Head of caudate nucleus (tissue), 42 donors: ENCODE data around the gene SH3PXD2A.
A peak's percentile ranks its signal among the peaks of the same experiment; 100 is the strongest.
"Not testable (repeated sequence)": the region's sequence is repeated elsewhere in the genome, so short reads cannot be mapped to it uniquely, and the experiment has no call there.

ENCODE experiments used
- DNase-seq, 42 donors: peaks; one replicate each; pipeline versions ENCODE4 v3.0.0 to v3.0.0-alpha.2; 2020 to 2021; ENCODE audit warnings: mixed read lengths in 7 of 42
- intact Hi-C: fragments of 100-400 bp; cut with DNase I; formaldehyde crosslinking; loops from one replicate; pipeline ENCODE4 v1.15.0; 2022

The SH3PXD2A gene

DNA sequence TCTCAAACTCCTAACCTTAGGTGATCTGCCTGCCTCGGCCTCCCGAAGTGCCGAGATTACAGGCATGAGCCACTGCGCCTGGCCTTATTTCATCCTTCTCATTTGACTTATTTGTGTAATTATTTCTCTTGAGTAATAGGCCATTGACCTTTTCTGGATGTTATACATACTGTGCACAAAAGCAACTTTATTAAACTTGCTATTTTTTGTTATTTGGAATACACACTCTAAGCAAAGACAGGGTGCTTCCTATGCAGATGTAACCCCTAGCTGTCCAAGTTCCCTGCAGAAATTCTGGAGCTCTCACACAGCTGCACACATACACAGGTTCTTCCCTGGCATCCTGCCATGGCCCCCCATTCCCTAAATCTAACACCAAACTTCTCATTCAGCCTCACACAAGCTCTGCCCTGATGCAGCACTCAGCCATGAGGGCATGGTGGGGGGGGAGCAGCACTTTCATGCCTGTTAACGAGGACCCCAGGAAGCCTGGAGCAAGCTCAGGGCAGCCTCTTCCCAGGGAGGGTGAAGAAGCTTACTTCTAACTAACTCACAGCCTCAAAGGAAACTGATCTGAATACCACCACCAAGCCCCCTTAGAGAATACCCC lies 33.2 kb downstream of the SH3PXD2A start:
- no peak for DNase-seq
- intact Hi-C loops: no loop called here

DNA sequence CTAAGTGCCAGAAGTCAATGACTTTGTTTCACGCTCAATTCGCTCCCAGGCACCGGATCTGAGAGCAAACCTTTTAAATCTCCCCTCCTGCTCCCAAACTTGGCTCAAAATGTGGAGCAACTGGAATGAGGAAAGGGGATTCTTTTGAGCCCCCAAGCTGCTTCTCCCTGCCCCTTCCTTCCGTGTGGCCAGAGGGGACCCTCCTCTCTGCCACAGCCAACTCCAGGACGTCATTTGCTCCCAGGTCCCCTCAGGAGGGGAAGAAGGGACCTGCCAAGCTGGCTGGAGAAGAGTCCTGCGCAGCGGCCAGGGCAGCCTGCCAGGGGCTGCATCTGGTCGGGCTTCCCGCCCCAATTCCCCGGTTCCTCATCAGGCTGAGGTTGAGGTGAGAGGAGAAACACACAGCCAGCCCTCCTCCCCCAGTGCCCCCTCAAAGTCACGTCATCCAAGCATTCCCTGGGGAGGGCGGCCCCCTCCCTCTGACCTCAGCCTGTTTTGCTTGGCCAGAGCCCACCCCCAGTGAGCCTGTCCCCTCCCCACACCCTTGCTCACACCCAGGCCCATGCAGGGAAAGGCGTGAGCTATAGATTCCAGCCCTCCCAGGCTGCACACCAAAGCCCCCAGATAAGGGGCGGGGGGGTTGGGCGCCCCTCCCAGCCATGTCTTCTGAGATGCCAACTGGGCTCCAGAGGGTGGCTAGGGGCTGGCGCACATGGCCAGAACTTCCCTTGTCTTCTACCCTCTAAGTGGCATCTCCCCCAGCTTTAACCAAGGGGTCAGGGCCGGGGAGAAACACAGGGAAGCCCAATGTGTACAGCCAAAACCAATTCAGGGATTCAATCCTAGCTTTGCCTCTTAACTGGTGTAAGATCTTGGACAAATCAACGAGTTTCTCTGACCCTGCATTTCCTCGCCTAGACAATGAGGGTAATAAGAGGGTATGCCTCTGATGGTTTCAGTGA lies 35.0 kb downstream of the SH3PXD2A start:
- DNase-seq: peak in 4 of 42 donors; percentile 13 to 41 (median 27)
- intact Hi-C loops: no loop called here

DNA sequence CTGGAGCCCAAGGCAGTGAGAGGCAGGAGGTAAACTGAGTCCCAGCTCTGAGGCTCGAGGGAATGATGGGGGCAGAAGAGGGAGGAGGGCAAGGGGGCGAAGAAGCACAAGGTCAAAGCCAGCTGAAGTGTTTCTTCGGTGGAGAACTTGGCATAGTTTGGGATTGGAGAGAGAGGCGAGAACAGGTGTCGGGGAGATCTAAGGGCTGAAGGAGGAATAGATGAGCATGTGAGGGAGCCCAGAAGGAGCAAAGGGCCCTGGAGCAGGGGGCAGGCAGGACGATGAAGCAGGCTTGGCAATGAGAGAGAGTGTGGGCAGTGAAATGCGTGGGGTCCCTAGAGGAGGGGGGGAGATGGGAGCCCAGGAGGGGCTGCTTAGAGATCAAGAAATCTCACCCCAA lies 35.9 kb downstream of the SH3PXD2A start:
- intact Hi-C loops: no loop called here
- DNase-seq: no peak

DNA sequence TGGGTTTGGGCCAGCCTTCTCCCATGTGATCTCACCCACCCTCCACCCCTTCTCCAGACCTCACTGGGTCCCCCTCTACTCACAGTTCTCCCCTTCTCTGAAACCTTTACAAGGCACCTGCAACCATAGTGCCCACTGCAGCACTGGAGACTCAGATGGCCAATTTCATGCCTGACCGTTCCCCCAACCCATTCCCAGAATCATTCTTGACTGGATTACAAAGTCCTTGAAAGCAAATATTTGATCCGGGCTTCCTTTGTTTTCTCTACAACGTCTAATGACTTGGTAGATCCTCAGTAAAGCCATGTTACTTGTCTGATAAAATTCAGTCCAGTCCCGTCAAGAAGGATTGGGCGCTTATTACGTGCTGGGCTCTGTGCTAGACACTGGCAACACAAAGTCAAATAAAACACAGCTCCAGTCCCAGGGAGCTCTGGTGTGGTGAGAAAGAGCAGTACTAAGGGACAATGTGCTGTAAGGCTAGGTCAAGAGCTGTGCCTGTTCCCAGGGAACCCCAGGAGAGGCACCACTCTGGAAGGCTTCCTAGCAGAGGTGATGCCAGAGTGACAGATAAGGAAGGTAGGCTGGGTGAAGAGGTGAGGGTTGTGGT lies 36.5 kb downstream of the SH3PXD2A start:
- no peak for DNase-seq

DNA sequence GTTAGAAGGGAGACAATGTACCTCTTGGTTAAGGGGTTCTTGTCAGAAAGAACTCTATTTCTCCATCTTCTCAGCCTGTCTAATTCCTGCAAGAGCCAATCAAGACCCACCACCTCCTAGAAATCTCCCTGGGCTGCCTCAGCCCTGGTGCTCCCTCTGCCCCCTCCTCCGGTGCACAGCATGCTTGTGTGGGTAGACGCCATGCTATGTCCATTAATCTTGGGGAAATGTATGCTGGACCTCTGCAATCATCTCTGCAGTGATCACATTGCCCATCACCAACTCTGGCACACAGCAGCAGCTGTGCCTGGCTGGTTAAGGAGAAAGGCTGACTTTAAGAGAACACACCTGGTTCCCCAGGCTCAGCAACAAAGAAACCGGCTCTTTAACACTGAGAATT lies 37.3 kb downstream of the SH3PXD2A start:
- no peak for DNase-seq
- intact Hi-C loops: no loop called here

More for the DNA sequence above, 36.5 kb downstream of the SH3PXD2A start:
- intact Hi-C loops: no loop called here

DNA sequence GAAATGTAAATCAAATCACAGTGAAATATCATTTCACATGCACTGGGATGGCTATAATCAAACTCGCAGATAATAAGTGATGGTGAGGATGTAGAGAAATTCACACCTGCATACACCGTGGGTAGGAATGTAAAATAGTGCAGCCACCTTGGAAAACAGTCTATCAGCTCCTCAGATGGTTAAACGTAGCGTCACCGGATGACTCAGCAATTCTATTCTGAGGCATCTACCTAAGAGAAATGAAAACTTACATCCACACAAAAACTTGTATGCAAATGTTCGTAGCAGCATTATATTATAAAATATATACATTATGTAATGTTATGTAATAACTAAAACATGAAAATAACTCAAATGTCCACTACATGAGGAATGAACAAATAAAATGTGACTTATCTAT lies 38.9 kb downstream of the SH3PXD2A start:
- DNase-seq: peak in 26 of 42 donors; percentile 12 to 82 (median 48)
- intact Hi-C loops: no loop called here

DNA sequence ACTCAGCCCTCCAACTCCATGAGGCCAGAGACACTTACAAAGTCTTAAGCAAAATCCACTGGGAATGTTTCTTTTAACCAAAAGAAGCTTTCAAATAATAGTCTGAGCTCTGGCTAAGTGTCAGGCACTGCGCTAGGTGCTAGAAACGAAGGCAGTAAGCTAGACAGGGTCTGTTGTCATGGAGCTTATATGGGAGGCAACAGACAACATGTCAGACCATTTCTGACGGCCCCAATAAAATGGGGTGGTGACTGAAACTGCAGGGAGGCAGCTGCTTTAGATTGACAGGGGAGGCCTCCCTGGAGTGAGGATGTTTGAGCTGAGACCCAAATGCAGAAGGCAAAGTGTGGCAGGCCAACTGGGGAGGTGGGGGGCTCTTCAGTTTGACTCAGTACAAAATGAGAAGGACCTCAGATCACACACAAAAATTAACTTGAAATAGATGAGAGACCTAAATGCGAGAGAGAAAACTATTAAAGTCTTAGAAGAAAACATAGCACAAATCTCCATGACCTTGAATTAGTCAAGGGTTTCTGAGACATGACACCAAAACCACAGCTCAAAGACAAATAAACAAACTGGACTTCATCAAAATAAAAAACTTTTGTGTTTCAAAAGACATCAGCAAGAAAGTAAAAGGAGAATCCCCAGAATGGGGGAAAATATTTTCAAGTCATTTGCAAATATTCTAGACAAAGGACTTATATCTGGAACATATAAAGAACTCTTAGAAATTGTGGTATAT lies 40.6 kb downstream of the SH3PXD2A start:
- intact Hi-C loops: no loop called here
- no peak for DNase-seq

DNA sequence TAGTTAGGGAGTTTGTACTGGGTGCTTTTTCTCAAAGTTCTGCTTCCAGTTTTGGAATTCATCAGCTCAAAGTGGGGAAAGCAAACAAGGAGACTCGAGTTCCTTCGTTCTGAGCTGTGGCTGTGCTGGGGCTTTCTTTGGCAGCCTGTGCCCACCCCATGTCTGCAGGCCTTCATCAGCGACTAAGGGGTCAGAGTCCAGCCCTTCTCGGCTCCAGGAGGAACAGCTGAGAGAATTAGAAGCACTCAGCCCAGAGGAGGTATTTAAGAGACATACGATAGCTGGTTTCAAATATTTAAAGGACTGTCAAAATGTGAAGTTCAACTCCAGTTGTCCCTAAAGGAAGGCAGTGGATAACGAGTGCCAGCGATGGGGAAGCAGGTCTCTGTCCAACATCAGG lies 41.3 kb downstream of the SH3PXD2A start:
- no peak for DNase-seq
- intact Hi-C loops: no loop called here

DNA sequence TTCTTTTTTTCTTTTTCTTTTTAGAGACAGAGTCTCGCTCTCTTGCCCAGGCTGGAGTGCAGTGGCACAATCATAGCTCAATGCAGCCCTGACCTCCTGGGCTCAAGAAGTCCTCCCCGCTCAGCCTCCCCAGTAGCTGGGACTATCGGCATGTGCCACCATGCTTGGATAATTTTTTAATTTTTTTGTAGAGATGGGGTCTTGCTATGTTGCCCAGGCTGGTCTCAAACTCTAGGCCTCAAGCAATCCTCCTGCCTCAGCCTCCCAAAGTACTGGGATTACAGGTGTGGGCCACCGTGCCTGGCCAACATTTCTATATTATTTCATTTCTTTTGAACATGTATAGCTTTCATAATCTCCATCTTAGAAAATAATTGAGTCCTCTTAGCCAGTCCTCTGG lies 42.1 kb downstream of the SH3PXD2A start:
- DNase-seq, intact Hi-C loops: not testable (repeated sequence)

DNA sequence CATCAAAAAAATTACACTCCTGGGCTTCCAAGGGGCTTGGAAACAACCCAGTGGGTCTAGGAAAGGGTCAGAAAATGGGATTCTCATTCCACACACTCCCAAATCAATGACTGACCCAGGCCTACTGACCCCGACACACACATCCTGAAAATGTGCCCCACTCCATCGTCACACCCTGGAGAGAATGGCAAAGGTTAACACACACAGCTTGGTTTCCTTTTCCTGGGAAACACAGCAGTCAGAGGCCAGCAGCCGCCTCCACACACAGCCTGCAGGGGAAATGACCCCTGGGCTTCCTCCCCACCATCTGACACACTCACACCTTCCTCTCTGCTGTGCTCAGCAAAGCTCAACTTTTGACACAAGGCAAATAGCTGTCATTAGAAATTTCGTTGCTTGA lies 42.9 kb downstream of the SH3PXD2A start:
- no peak for DNase-seq
- intact Hi-C loops: no loop called here

DNA sequence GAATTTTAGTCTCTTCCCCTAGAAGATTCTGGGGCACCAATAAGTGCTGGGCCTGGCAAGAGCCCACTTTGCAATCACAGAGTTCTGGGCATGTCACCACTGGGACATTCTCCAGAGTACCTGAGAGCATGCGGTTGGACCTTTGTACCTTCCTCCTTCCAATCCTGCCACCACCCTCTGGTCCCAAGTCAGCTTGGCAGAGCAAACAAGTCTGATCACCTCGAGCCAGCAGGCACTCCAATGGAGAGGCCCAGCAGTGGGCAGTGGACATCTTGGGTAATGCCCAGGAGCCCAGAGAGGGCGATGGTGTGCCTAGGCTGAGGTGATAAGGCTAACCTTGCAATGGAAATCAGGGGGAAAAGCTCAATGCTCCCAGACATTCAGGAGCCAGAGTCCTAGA lies 43.4 kb downstream of the SH3PXD2A start:
- intact Hi-C loops: no loop called here
- no peak for DNase-seq

DNA sequence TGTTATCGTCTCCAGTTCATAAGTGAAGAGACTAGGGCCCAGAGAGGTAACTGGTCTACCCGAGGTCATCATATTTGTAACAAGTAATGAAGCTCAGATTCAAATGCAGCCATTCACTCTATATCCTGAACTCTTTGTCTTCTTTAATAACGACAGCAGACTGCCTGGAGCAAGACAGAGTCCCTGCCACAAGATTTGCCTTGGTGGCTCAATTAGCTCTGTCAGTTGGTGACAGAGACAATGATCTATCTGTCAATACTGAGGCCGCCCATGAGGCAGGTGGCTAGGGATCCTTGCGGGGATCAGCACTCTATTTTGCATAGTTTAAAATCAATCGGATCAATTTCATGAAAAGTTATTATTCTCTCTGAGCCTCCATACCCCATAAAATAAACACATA lies 43.9 kb downstream of the SH3PXD2A start:
- DNase-seq: no peak
- intact Hi-C loops: no loop called here

DNA sequence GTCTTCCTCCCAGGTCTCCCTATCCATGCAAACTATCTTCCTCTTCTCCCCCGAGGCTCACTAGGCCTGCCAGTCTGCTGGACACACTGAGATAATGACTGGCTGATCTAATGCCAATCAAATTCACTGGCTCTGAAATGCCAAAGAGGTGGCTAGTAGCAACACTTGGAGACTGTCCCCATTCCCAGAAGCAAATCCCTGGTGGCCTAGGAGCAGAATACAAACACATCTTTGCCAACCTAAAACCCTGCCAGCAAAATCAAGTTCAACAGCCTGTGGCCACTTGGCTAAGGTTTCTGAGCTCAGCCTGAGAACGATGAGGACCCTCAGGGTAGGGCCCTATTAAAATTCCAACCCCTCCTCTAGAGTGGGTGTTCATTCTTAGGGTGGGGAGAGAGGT lies 46.6 kb downstream of the SH3PXD2A start:
- intact Hi-C loops: no loop called here
- peak in 3 of 42 donors; percentile 8 to 16 (median 14) for DNase-seq

DNA sequence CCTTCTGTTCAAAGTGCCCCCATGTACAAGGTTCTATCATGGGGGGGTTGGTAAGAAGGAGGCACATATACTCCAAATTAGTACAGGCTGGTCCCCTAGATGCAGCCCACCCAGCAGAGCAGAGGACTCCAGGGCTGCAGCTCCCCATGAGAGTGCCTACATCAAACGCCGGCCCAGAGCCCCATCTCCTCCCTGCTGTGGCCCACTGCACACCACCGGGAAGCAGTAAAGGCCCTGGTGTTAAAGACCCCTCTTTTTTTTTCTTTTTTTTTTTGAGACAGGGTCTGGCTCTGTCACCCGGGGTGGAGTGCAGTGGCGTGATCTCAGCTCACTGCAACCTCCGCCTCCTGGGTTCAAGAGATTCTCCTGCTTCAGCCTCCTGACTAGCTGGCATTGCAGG lies 47.4 kb downstream of the SH3PXD2A start:
- no peak for DNase-seq
- intact Hi-C loops: no loop called here

DNA sequence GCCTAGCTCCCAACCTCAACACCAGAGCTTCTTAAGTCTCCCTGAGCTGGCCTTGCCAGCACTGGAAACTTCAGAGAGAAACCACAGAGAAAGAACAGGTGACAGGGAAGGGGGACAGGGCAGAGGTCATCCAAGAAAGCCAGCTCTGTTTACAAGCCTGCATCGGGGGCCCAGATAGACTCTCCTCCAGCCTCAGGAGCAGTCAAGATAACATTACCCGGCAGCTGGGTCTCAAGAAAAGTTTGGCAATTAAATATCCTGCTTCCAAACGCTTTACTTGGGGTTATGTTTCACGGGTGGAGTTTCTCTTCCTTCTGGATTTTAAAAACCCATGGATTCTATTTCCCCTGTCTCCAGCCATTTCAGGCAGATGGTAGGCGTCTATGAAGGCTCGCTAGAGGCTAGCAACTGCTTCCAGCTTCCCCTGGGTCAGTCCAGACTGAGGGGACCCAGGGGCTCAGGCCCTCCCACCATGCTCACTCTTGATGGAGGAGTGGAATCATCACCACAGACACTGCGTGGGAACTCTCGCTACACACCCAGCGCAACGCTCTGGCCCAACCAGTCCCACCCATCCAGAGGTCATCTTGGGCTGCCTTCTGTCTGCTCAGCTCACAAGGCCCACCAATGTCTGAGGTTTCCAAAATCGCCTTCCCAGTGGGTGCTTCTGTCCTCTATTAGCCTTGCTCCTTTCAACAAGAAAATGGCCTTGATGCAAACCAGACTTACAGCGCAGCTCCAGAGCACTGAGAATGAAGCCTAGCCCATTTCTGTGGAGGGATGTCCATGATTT lies 48.8 kb downstream of the SH3PXD2A start:
- intact Hi-C loops: no loop called here
- DNase-seq: no peak

DNA sequence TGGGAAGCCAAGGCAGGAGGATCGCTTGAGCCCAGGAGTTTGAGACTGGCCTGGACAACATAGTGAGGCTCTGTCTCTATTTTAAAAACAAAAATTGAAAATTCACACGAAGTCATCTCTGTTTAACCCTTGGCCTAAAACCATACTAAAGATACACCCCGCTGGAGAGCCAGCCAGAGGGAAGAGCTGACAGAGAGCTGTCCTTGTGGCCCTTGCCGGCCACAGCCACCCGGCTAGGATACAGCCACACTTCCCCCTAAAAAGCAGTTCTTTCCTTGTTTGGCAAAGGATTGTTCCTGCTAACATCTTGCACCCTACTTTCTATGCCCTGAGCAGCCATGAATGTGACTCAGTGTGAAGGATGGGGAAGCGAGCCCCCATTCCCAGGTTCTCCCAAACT lies 49.6 kb downstream of the SH3PXD2A start:
- no peak for DNase-seq
- intact Hi-C loops: no loop called here

DNA sequence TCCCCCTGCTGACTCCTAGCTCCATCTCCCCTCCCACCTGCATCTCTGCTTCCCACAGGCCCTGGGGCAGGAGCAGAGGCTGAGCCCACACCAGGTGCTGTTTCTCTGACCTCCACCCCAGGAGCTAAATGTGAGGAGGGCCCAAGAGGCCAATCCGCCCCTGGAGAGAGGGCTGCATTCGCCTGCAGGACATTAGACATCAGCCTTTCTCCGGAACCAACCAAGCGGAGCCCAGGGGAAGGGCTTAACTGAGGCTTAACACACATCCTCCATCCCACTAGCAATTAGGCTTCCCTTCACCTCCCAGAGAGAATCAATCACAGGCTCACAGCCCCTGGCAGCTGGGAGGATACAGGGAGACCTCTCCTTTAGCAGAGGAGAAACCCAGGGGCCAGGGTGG lies 50.5 kb downstream of the SH3PXD2A start:
- DNase-seq: no peak
- intact Hi-C loops: no loop called here

DNA sequence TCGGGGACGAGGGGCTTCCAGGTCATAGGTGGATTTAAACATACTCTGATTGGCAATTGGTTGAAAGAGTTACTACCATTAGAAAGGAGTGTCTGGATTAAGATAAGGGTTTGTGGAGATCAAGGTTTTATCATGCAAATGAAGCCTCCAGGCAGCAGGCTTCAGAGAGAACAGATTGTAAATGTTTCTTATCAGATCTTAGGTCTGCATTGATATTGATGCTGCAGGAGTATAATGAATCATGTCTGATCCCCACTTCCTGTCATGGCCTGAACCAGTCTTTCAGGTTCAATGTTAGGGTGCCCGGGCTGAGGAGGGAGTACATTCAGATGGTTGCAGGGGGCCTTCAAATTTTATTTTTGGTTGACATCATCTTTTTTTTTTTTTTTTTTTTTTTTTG lies 51.4 kb downstream of the SH3PXD2A start:
- no peak for DNase-seq
- intact Hi-C loops: no loop called here
